Activated effector memory CD4-positive, alpha-beta T cell treated with Interleukin-2 at 50 U/mL for 16 hours (primary cell): ENCODE results near the gene LOXHD1.

Experiments used
- DNase-seq: peaks from one replicate; pipeline ENCODE4 v3.0.0-alpha.2; 2020

Gene LOXHD1

DNA sequence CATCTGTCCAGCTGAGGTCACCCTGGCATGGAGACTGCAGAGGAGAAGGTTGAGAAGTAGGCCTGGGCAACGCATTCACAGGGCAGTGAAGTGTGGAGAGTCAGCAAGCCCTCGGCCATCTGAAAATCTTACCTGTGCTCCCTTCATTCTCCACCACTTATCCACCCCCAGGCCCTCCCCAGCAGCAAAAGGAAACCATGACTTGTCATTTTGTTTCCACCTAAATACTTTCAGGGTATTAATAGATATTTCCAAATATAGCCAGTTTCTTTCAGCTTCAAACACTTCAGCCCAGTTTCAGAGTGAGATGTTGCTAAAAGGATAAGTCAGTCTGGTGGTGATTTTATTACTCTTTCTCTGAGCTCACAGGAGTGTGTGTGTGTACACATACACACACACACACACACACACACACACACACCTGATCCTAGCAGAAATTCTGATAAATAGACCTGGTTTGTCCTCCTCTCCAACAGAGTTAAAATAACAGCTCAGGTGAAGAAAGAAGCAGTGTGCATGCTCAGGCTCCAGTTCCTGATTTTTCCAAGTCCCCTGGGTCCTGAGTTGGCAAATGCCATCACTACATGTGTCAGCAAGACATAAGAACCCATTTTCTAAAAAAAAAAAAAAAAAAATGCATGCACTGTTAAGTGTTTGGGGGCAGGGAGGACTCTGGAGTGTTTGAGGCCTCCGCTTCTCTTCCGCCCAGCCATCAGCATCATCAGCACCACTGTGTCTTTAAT is 82.8 kb downstream of the LOXHD1 start:
- no peak for DNase-seq

DNA sequence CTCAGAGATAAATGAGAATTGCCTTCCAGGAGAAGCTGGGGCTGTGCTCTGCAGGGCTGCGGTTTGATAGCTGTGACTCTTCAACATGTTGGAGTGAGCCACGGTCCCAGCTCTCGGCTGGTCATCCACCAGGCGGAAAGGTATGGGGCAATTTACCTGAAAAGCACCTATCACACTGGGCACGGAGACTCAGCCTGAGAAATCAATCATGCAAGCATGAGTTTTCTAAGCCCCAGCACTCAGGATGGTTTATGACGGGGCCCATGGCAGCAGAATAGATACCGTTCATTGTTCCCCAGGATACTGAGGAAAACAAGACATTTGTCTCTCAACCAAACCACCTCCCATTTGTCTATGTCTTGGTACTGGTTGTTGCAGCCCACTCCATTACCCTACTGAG is 83.9 kb downstream of the LOXHD1 start:
- no peak for DNase-seq

DNA sequence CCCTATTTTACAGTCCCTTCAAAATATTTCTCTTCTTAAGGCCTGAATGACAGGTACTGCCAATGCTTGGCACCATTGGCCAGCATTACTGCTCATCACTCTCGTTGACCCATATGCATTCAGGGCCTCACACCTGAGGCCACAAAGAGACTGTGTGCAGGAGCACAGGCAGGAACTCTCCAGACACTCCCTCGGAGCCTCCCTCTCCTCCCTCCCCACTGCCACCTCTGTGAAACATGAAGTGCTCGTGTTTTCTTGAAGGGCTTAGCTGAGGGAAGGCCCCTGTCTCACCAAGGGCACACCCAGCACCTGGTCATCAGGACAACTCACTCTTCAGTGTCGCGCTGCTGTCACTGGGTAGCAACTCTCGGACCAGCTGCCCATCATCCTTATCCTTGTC is 85.3 kb downstream of the LOXHD1 start:
- DNase-seq: no peak

DNA sequence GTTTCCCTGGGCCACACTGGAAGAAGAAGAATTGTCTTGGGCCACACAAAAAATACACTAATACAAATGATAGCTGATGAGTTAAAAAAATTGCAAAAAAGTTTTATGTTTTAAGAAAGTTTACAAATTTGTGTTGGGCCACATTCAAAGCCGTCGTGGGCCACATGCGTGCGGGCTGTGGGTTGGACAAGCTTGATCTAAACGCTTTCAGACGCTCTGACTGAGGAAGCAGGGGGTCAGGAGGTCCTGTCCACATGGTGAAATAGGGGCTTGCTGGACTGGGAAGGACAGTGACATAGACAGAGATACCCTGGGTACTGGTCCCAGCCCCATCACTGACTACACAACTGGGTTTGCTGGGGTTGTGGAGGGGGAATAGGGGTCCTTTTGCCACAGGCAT is 86.4 kb downstream of the LOXHD1 start:
- no peak for DNase-seq

DNA sequence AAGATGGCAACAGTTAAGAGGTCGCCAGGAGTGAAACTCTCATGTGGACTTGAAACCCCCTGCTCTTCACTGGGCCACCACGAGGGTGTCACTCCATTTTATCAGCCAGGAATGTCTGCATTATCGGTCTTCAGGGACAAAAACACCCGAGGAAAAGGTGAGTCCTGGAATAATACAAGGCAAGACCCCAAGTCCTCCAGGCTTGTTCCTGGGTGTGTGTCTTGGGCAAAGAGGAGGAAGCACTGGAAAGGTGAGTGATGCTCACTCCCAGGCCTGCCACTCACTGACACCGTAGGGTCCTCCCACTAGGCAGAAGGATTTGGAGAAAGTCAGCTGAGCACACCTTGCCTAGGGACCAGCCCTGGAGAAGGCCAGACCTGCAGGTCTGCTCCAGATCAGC is 86.9 kb downstream of the LOXHD1 start:
- no peak for DNase-seq

DNA sequence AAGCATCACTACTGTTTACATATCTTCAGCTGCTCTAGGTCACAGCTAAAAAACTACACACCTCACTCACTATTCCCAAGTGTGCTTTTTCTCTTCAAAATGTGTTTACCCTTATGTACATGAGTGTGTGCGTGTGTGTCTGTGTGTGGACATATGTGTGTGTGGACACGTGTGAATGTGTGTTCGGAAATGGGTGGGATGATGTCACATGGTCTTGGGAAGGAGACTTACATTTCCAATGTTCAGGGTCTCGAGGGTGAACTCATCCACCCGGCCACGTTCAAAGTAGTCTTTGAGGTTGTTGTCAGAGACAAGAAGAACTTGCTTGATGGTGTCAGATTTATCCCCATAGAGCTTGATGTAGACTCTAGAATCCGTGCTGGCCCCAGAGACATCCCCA is 87.8 kb downstream of the LOXHD1 start:
- DNase-seq: no peak

DNA sequence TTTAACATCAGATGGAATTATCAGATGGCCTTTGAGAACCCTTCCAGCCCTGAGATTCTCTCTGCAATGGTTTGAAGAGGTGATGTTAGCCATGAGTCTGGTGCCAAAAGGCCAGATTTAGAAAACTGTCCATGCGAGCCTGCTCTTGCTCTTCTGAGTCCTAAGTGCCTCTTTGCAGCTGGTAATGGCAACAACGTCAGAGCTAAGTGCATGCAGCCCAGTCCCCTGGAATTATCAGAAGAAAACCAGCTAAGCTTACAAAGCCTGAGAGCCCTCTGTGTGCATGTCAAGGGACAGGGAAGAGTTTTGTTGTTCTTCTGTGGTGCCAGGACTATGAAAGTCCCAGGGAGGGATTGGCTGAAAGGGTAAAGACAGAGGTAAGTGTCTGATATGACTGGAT is 89.8 kb downstream of the LOXHD1 start:
- DNase-seq: no peak

DNA sequence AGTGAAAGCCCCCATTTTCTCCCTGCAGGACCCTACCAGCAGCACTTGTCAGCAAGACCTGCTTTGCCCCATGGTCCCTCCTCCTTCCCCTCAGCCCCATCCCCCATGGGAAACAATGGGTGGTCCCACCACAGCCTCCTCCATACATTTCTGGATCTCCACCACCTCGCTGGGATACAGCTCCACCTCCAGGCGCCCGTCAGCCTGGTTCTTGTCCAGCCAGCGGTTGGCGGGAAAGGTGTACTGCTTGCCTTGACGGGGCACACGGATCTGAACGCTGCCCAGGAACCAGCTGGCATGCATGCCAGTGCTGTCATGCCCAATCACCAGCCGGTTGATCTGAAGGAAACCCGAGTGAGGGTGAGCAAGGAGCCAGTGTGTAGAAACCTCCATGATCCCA is 90.9 kb downstream of the LOXHD1 start:
- DNase-seq: no peak

DNA sequence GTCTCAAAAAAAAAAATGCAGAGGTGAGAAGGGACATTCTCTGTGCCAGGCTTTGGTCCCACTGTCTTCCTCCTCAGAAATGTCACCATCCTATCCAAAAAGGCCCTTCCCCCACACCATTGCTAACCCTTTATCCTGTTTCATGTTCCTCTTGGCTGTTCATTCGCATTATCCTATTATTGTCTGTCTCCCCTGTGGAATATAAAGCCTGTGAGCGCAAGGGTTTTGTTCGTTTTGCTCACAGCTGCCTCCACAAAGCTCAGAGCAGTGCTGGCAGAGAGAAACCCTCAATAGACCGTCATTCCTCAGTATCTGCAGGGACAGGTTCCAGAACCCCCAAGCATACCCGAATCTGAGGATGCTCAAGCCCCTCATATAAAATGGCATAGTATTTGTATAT is 91.8 kb downstream of the LOXHD1 start:
- DNase-seq: no peak

DNA sequence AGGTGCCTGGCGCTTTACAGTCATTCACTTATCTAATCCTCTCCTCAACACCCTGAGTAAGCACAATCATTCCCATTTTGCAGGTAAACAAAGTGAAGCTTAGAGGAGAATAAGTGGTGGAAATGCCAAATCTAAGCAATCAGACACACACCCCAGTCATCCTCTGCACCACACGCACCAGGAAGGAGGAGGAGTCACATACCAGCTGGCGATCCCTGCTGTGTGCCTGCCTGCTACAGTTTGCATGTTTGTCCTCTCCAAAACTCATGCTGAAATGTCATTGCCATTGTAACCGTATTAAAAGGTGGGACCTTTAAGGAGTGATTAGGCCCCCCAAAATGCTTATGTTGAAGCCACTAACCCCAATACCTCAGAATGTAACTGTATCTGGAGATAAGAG is 93.7 kb downstream of the LOXHD1 start:
- DNase-seq: no peak

DNA sequence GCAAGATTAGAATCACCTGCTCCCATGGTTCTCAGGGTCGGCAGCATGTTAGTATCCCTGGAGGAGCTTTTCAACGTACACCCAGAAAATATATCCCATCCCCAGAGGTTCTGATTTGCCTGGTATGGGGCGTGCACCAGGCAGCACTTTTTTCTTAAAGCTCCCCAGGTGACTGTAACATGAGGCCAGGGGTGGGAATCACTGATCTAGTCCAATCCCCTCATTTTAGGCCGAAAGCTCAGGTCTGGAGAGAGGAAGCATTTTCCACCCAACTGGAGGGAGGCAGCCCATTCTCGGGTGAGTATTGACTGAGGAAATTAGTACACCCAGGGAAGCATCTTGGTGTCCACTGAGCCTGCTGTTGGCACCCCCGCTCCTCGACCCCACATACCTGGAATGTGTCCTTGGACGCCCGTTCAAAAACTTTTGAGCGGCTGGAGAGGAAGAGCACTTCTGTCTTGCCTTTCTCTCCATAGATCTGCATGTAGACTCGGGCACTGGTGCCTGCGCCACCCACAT is 94.3 kb downstream of the LOXHD1 start:
- DNase-seq: no peak

DNA sequence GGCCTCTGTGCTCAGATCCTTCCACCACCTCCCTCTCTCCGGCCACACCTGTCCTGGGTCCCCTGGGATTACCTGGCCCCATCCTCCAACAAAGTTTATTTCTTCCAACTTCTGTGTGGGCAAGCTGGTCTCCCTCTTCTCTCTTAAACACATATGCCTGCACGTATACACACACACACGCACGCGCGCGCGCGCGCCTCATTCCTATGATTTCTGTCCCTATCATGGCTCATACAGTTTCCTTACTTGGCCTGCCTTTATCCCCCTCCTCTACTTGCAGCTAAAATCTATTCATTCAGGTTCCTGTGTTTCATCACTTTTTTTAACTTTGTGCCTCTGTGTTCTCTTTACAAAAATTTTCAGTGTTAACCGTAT is 96.4 kb downstream of the LOXHD1 start:
- DNase-seq: no peak

DNA sequence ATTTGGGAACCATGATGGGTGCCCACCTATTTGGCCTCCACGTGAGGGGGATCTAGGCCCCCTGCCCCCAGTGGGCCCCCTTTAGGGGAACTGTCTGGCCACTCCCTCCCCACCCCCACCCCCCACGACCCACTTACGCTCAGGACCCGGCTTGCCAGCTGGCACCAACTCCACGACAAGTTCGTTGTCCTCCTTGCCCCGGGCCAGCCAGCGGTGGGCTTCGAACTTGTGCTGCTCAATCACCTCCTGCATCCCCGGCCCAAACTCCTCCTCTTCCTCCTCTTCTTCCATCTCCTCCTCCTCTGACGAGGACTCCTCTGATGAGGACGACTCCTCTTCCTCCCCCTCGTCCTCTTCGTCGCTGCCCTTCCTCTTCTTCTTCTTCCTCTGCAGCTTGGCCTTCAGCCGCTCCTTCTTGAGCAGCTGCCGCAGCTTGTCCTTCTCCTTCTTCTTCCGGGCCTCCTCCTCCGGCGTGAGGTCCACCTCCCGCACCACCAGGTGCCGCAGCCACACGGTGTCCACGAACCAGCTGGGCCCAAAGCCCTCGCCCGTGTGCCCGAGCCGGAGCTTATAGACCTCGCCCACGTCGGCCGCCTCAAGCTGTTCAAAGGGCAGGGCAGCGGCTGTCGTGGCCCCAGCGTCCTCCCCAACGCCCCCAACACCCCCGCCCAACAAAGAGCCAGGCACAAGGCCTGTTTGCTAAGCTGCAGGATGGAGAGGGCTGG is 96.9 kb downstream of the LOXHD1 start:
- no peak for DNase-seq

DNA sequence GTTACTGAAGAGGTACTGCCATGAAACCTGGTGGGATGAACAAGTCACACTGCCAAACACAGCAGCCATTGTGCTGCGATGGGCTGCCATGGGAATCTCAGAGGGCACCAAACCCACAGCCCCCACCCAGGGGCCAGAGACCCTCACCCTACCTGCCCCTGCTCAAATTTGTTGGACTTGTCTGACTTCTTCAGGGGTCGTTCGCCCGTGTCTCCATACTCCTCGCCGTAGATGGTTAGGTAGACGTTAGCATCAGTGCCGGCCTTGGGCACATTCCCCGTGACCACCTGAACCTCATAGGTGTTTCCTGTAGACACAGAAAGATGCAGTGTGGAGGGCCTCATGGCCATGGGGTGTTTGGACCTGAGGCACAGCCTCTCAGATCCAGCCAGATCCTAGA is 97.7 kb downstream of the LOXHD1 start:
- no peak for DNase-seq

DNA sequence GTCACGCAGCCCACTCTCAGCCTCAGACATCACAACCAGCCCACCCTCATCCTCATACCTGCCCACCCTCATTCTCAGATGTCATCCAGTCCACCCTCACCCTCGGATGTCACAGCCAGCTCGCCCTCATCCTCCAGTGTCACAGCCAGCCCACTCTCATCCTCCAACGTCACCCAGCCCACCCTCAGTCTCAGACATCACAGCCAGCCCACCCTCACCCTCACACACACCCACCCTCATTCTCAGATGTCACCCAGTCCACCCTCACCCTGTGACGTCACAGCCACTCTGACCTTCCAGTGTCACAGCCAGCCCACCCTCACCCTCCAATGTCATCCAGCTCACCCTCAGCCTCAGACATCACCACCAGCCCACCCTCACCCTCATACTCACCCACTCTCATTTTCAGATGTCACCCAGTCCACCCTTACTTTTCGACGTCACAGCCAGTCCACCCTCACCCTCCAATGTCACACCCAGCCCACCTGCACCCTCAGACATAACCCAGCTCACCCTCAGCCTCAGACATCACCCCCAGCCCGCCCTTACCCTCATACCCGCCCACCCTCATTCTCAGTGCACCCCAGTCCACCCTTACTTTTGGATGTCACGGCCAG is 100.3 kb downstream of the LOXHD1 start:
- DNase-seq: no peak

DNA sequence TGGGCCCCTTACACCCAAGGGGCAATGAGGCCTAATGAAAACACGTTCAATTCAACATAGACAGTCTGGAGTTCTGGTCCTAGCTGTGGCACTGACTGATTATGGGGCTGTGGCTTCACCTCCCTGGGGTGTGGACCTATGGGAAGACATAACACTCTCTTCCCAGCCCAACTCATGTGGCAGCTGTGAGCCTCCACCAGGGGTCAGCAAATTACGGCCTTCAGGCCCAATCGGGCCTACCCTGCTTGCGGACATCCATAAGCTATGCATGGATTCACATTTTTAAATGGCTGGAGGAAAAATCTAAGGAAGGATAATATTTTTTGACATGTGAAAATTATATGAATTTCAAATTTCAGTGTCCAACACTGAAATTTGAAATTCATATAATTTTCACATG is 101.3 kb downstream of the LOXHD1 start:
- DNase-seq: no peak

DNA sequence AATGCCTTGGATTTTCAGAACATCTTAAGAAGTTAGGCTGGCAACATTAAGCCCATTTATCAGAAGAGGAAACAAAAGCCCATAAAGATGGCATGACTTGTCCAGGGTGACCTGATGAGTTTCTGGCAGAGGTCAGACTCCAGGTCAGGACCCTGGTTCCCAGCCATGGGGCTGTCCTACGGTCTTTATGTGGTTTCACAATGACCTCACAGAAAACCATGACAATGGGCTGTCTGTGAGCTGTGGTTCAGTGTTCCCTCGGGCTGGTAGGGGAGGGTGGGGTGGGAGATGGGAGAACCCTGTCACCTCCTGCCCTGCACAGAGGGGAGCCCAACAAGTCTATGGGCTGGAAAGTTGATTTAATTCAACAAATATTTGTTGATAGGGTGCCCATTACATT is 101.8 kb downstream of the LOXHD1 start:
- DNase-seq: no peak

DNA sequence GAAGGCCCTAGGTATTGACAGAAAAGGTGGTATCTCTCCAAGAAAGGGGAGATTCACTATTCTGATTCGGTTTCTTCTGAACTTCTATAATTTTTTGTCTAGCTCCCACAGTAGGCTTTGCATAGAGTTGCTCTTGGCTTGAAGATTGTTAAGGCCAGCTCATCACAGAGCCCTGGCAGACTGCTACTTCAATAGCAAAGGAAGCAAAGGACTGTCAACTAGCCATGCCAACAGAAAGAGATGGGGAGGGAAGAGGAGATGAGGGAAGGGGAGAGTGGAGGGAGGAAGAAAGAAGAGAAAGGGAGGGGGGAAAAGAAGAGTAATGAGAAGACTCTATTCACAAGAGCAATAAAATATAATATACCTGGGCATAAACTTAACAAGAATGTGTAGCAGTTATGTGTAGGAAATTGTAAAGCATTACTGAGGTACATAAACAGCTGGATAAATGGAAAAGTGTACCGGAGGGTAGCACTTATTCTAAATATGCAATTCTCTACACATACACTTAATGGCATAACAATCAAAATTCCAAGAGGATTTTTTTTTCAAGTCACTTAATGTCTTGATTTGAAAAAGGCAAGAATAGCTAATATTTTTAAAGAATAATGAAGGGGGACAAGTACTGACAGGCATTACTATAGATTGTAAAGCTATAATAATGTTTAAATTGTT is 102.5 kb downstream of the LOXHD1 start:
- DNase-seq: no peak

DNA sequence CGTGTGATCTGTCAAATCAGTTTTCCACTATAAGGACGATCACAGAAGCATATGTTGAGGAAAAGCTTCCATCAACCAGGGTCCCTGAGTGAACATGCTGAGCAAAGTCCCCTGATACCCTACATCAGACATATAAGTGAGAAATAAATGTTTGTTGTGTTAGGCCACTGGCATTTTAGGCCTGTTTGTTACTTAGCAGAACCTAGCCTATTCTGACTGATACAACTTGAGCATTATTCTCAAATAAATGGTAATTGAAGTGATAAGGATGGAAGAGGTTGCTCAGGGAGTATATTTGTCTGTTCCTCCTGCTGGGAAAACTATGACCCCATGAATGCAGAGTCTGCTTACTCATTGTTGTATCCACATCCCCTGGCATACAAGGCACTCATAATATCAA is 106.4 kb downstream of the LOXHD1 start:
- no peak for DNase-seq

DNA sequence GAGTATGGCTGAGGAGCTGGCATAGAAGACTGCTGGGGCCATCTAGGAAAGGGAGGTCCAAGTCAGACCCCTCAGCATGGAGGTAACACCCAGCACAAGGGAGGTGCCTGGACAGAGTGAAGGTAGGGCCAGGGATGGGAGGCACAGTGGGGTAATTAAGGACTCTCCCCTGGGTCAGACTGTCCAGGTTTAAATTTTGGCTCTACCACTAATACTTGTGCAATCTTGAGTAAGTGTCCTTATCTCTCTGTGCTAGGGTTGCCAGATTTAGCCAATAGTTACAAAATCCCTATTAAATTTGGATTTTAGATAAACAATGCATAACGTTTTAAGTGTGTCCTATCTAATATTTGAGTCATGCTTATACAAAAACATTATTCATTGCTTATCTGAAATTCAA is 109.5 kb downstream of the LOXHD1 start:
- DNase-seq: no peak

DNA sequence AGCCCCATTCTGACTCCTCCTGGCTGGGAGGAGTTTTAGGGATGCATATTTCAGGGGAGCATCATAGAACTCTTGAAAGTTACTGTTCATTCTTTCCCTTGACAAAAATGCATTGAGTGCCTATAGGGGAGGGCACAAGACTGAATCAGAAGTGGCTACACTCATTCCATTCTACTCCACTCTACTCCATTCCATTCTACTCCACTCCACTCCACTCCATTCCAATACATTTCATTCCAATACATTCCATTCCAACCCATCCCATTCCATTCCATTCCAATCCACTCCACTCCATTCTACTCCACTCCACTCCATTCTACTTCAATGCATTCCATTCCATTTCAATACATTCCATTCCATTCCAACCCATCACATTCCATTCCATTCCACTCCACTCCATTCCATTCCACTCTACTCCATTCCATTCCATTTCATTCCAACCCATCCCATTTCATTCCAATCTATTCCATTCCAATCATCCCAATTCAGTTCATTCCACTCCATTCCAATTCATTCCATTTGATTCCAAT is 110.8 kb downstream of the LOXHD1 start:
- no peak for DNase-seq

DNA sequence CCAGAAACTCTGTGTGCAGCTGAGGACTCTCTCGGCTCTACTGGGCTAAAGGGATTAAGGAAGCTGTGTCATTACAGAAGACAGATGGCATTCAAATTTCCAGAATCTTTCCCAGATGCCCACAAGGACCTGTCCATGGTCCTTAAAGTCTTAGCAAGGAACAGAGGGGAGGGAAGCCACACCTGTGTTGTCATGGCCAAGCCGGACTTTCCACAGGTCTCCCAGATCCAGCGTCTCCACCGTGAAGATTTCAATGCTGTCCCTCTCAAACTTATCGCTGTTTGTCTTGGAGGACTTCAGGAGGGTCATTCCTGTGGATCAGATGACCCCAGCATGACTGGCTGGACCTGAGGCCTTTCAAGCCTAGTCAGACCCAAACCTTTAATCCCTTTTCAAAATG is 114.5 kb downstream of the LOXHD1 start:
- no peak for DNase-seq

DNA sequence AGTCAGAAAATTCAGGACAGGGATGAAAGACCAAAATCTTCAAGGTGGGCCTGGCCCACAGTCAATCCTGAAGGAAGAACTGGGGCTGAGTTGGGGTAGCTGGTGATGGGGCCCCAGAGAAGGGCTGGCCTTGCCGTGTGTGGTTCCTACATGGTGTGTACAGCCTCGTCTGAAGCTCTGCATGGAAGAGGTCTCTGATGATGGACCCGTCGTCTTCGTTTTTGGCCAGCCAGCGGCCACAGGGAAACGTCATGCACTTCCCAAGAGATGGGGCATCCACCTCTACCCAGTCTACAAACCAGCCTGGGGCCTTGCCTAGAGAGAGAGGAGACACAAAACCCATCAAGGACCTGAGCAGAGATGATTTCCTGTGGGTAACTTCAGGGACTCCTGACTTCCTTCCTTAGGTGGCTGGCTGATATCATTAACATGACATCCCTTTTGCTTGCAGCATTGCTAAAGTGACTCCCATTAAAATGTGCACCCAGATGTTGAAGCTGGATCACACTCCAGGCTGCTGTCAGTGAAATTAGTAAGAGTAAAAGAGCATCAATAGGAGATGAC is 115.3 kb downstream of the LOXHD1 start:
- DNase-seq: no peak
